Rectal smooth muscle tissue (tissue), 1 donor: ENCODE measurements around the gene LPP.
"Not testable (repeated sequence)": the region's sequence is repeated elsewhere in the genome, so short reads cannot be mapped to it uniquely, and the experiment has no call there.

Experiments
- H3K27ac ChIP-seq: one replicate; pipeline ENCODE4 v1.7.0; 2013; ENCODE audit warnings: low read depth, low read length, inconsistent platforms
- H3K27me3 ChIP-seq: one replicate; pipeline ENCODE4 v1.7.0; 2013; ENCODE audit warnings: low read length; ENCODE audit not compliant: control insufficient read depth, insufficient read depth
- H3K36me3 ChIP-seq: one replicate; pipeline ENCODE4 v1.7.0; 2013; ENCODE audit warnings: low read length; ENCODE audit not compliant: control insufficient read depth, insufficient read depth
- H3K4me1 ChIP-seq: one replicate; pipeline ENCODE4 v1.7.0; 2013; ENCODE audit warnings: low read length; ENCODE audit not compliant: control insufficient read depth, insufficient read depth
- H3K4me3 ChIP-seq: one replicate; pipeline ENCODE4 v1.7.0; 2013; ENCODE audit warnings: low read length
- H3K9ac ChIP-seq: one replicate; pipeline ENCODE4 v1.7.0; 2013; ENCODE audit warnings: low read length

Gene LPP

DNA sequence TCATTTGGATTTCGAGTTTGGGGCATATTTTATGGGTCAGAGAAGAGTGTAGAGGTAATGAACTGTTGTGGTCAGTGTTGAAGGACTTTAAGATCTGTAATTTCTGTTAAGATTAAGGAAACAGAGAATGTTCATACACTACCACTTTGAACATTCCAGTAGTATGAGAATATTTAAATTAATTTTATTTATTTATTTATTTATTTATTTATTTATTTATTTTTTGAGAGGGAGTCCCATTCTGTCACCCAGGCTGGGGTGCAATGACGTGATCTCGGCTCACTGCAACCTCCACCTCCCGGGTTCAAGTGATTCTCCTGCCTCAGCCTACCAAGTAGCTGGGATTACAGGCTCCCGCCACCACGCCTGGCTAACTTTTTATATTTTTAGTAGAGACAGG lies 459.8 kb downstream of the LPP start:
- H3K4me3 ChIP-seq, H3K27me3 ChIP-seq, H3K4me1 ChIP-seq, H3K27ac ChIP-seq, H3K9ac ChIP-seq: not testable (repeated sequence)
- H3K36me3 ChIP-seq, result peaks cover 13% of the 10 kb centered on the region

DNA sequence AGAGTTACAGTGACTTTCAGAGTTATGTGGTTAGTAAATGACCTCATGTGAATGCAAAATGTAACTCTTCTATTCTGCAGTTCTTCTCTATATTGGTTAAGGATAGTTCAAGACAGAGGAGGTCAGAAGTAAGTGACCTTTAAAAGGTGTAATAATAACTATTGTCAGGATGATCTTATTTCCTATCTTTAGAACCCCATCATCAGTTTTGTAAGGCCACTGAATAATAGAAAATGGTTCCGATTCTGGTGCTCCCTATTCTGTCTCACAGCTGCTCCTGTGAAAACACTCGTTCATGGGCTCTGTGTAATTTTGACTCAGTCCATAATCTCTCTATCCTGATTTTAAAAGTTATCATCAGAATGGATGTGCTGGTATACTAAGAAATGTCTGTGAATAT lies 463.3 kb downstream of the LPP start:
- no peaks in the 10 kb centered on the region for H3K27me3 ChIP-seq
- H3K36me3 ChIP-seq, result no peaks in the 10 kb centered on the region
- no peaks in the 10 kb centered on the region for H3K4me1 ChIP-seq
- no peak overlapping the region for H3K27ac ChIP-seq
- H3K4me3 ChIP-seq, result no peak overlapping the region
- H3K9ac ChIP-seq, result no peak overlapping the region

DNA sequence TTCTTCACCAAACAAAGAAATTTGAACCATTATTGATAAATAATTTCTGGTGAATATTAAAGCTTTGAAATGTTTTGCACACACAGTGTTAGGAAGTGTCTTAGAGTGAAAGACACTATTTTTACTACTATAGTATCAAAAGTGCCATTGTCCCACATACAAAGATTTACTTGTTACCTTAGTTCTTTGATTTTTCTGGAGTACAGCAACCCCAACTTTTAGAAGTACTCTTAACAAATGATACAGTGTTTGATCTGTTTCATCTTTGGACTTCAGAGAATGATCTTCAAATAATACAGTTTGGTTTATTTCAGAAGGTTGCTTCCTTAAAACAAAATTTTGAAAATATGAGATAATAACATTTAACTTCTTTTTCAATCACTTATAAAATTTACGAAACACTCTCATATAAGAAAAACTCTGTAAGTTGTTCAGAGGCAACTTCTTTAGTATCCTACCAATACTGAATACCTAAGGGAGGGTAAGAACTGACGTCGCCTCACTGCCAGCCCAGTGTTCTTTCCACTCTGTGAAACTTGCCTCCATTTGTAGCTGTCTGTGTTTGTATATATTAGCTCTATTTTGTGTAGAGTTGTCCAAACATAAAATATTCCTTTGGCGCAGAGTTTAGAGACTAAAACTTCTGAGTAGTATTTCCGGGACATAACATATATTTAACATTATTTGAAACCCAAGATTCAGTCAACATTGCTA lies 464.2 kb downstream of the LPP start:
- no peaks in the 10 kb centered on the region for H3K36me3 ChIP-seq
- H3K4me3 ChIP-seq, result no peak overlapping the region
- H3K4me1 ChIP-seq, result no peaks in the 10 kb centered on the region
- no peak overlapping the region for H3K9ac ChIP-seq
- no peaks in the 10 kb centered on the region for H3K27me3 ChIP-seq
- no peak overlapping the region for H3K27ac ChIP-seq

DNA sequence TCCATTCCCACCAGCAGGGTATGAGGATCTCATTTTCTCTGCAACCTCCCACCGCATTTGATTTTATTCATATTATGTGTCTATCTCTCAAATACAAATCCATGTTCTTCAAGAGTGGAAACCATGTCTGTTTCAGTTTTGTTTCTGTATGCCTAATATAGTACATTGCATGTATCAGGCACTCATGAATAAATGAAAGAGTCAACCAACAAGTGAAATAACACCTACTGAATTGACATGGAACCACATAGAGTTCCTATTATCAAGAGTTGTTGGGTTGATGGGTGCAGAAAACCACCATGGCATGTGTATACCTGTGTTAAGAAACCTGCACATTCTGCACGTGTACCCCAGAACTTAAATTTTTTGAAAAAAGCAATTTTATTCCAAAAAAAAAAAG lies 466.8 kb downstream of the LPP start:
- H3K9ac ChIP-seq, result no peak overlapping the region
- H3K4me3 ChIP-seq, result no peak overlapping the region
- no peaks in the 10 kb centered on the region for H3K27me3 ChIP-seq
- no peaks in the 10 kb centered on the region for H3K36me3 ChIP-seq
- H3K4me1 ChIP-seq, result peaks cover 6% of the 10 kb centered on the region
- no peak overlapping the region for H3K27ac ChIP-seq

- no peaks in the 10 kb centered on the region for H3K27me3 ChIP-seq
- no peak overlapping the region for H3K9ac ChIP-seq
- no peak overlapping the region for H3K4me3 ChIP-seq
- H3K27ac ChIP-seq, result peak overlapping the region; percentile 71
- H3K36me3 ChIP-seq, result no peaks in the 10 kb centered on the region
- H3K4me1 ChIP-seq, result peaks cover 6% of the 10 kb centered on the region
Observed at GRCh38 chr3:188624384-188624783, 470.4 kb downstream of the LPP start.

GRCh38 chr3:188624828-188625227 lies 470.9 kb downstream of the LPP start:
- H3K9ac ChIP-seq, result no peak overlapping the region
- peaks cover 6% of the 10 kb centered on the region for H3K4me1 ChIP-seq
- H3K27ac ChIP-seq, result peak overlapping the region; percentile 71
- no peak overlapping the region for H3K4me3 ChIP-seq
- H3K36me3 ChIP-seq, result no peaks in the 10 kb centered on the region
- H3K27me3 ChIP-seq, result no peaks in the 10 kb centered on the region

GRCh38 chr3:188627652-188628051 lies 473.7 kb downstream of the LPP start:
- peaks cover 6% of the 10 kb centered on the region for H3K4me1 ChIP-seq
- no peak overlapping the region for H3K27ac ChIP-seq
- no peak overlapping the region for H3K4me3 ChIP-seq
- H3K36me3 ChIP-seq, result no peaks in the 10 kb centered on the region
- H3K9ac ChIP-seq, result no peak overlapping the region
- H3K27me3 ChIP-seq, result no peaks in the 10 kb centered on the region

DNA sequence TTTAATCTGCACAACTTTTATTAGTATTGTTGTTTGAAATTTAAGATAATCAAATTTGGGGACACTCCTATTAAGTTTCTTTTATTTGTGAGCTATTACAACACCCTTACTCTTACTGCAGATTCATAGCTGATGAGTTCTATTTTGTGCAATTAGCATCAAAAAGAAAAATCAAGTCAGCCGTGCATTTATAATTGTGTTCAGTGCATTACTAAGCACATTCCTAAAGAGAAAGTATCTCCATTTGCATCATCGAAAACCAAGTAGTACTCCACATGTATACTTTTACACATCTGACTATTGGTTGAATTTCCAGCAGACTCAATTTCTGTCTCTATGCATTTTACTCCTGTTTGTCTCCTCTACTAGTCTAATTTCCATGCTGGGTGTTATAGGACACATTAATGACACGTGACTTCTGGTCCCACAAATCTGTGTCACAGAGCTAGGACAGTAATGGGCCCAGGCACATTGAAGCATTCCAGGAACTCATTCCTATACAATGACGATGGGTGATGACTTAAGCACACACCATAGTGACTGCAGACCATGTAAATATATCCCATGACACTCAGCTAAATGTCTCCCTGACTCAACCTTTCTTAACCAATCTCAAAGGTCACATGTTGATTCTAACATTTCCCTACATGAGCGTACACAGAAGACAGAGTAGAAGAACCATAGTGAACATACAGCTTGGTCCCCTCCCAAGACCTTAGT lies 477.5 kb downstream of the LPP start:
- Histone ChIP-seq H3K27me3 (no peaks in the 10 kb centered on the region), H3K4me3 (no peak overlapping the region), H3K27ac (no peak overlapping the region), H3K4me1 (peaks cover 8% of the 10 kb centered on the region), H3K9ac (no peak overlapping the region), H3K36me3 (no peaks in the 10 kb centered on the region)

- Histone ChIP-seq H3K9ac (no peak overlapping the region), H3K27me3 (no peaks in the 10 kb centered on the region), H3K27ac (no peak overlapping the region), H3K36me3 (no peaks in the 10 kb centered on the region), H3K4me3 (no peak overlapping the region), H3K4me1 (peaks cover 8% of the 10 kb centered on the region)
Observed at GRCh38 chr3:188633206-188633605, 479.2 kb downstream of the LPP start.

GRCh38 chr3:188634285-188634684 lies 480.3 kb downstream of the LPP start:
- H3K4me1 ChIP-seq, result peaks cover 8% of the 10 kb centered on the region
- H3K9ac ChIP-seq, result no peak overlapping the region
- no peaks in the 10 kb centered on the region for H3K36me3 ChIP-seq
- H3K27me3 ChIP-seq, result no peaks in the 10 kb centered on the region
- H3K27ac ChIP-seq, result no peak overlapping the region
- no peak overlapping the region for H3K4me3 ChIP-seq

DNA sequence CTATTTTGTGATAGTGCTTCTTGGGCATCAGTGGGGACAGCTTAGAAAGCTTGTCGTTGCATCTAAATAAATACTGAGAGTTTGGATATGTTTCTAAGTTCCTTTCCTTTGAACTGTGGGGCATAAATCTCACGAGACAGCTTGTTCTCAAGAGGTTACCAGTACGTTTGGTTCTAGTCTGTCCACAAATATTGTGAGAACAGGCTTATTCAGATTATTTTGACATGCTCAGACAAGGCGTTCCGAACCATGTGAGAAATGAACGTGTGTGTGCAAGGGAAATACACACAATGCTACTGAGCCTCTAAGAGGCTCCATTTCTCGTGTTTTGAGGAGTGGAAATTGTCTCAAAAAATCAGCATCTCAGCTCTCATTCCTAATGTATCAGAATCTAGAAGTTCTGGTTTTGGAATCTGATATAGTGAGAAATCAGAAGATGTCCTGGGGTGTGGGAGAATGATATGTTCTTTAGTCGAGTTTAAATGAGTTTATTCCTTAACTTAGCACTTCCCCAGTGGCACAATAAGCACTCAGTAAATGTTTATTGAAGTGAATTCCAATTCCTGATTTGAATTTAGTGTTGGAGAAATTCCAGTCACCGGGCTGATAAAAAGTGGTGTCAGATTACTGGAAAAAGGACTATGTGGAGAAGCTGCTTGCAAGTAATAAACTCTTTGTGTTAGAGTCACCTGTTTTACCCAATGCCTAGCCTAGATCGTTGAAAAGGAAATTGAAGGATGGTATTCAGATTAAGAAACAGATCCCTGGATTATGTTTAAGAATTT lies 481.5 kb downstream of the LPP start:
- Histone ChIP-seq H3K9ac (no peak overlapping the region), H3K27me3 (no peaks in the 10 kb centered on the region), H3K4me3 (no peak overlapping the region), H3K36me3 (no peaks in the 10 kb centered on the region), H3K4me1 (peaks cover 8% of the 10 kb centered on the region), H3K27ac (peak overlapping the region; percentile 6)

- not testable (repeated sequence) for H3K4me3 ChIP-seq, H3K27ac ChIP-seq, H3K27me3 ChIP-seq, H3K4me1 ChIP-seq, H3K36me3 ChIP-seq, H3K9ac ChIP-seq
Observed at GRCh38 chr3:188636292-188636691, 482.3 kb downstream of the LPP start.
